ENCODE data around the gene UBE2D2. TPM values are rescaled to one million over a fixed set of nuclear protein-coding genes. Genes with fewer than 3 reads are reported as not detected.

UBE2D2 gene
- polyA plus RNA-seq, 1 donor from 2014 or later: 118 TPM

DNA sequence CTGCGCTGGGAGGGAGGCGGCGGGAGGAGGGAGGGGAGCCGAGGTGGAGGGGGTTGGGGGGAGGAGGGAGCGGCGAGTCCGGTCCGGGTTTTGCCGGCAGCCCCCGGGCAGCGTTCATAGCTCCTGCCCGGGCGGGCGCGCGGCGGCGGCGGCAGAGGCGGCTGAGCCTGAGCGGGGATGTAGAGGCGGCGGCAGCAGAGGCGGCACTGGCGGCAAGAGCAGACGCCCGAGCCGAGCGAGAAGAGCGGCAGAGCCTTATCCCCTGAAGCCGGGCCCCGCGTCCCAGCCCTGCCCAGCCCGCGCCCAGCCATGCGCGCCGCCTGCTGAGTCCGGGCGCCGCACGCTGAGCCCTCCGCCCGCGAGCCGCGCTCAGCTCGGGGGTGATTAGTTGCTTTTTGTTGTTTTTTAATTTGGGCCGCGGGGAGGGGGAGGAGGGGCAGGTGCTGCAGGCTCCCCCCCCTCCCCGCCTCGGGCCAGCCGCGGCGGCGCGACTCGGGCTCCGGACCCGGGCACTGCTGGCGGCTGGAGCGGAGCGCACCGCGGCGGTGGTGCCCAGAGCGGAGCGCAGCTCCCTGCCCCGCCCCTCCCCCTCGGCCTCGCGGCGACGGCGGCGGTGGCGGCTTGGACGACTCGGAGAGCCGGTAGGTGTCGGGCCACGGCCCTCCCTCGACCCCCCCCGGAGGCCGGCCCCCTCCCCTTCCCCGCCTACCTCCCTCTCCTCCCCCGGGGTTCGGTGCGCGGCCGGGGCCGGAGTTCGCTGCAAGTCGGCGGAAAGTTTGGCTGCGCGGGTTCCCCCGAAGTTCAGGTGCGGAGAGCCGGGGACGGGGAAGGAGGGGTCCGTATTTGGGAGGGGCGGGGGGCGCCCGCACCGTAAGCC lies 87.3 kb downstream of the UBE2D2 start, which contains the start of gene CXXC5:
TSS of gene CXXC5 (plus strand) at position 145 of the 877 bp plus-strand sequence. CDS start 32,175 bp downstream, outside the sequence.
- TF ChIP-seq POLR2AphosphoS5 (IDR thresholded peaks at IDR 0.05) (peak; percentile 76), TAF1 (IDR thresholded peaks at IDR 0.05; ENCODE audit: low read depth) (peak; percentile 57), MXI1 (conservative IDR thresholded peaks at IDR 0.05; ENCODE audit: poor library complexity, severe bottlenecking) (peak; percentile 63), RAD21 (conservative IDR thresholded peaks at IDR 0.05) (no peak), EP300 (conservative IDR thresholded peaks at IDR 0.05; ENCODE audit: poor library complexity, severe bottlenecking) (peak; percentile 13), EZH2 (IDR thresholded peaks at IDR 0.05; ENCODE audit: borderline replicate concordance, insufficient read depth, low read length, poor library complexity, severe bottlenecking) (no peak), SMC3 (conservative IDR thresholded peaks at IDR 0.05; ENCODE audit: poor library complexity) (peak; percentile 57)
- TF ChIP-seq, protein P1, sequence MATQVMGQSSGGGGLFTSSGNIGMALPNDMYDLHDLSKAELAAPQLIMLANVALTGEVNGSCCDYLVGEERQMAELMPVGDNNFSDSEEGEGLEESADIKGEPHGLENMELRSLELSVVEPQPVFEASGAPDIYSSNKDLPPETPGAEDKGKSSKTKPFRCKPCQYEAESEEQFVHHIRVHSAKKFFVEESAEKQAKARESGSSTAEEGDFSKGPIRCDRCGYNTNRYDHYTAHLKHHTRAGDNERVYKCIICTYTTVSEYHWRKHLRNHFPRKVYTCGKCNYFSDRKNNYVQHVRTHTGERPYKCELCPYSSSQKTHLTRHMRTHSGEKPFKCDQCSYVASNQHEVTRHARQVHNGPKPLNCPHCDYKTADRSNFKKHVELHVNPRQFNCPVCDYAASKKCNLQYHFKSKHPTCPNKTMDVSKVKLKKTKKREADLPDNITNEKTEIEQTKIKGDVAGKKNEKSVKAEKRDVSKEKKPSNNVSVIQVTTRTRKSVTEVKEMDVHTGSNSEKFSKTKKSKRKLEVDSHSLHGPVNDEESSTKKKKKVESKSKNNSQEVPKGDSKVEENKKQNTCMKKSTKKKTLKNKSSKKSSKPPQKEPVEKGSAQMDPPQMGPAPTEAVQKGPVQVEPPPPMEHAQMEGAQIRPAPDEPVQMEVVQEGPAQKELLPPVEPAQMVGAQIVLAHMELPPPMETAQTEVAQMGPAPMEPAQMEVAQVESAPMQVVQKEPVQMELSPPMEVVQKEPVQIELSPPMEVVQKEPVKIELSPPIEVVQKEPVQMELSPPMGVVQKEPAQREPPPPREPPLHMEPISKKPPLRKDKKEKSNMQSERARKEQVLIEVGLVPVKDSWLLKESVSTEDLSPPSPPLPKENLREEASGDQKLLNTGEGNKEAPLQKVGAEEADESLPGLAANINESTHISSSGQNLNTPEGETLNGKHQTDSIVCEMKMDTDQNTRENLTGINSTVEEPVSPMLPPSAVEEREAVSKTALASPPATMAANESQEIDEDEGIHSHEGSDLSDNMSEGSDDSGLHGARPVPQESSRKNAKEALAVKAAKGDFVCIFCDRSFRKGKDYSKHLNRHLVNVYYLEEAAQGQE (IDR thresholded peaks at IDR 0.05; ENCODE audit: borderline replicate concordance): no peak
- TF ChIP-seq, protein P2, sequence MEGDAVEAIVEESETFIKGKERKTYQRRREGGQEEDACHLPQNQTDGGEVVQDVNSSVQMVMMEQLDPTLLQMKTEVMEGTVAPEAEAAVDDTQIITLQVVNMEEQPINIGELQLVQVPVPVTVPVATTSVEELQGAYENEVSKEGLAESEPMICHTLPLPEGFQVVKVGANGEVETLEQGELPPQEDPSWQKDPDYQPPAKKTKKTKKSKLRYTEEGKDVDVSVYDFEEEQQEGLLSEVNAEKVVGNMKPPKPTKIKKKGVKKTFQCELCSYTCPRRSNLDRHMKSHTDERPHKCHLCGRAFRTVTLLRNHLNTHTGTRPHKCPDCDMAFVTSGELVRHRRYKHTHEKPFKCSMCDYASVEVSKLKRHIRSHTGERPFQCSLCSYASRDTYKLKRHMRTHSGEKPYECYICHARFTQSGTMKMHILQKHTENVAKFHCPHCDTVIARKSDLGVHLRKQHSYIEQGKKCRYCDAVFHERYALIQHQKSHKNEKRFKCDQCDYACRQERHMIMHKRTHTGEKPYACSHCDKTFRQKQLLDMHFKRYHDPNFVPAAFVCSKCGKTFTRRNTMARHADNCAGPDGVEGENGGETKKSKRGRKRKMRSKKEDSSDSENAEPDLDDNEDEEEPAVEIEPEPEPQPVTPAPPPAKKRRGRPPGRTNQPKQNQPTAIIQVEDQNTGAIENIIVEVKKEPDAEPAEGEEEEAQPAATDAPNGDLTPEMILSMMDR (IDR thresholded peaks at IDR 0.05; ENCODE audit: poor library complexity, severe bottlenecking): no peak
- H3K4me3 ChIP-seq (ENCODE audit: low read length): peak within 1 kb of the TSS; percentile 87
- H3F3A ChIP-seq (ENCODE audit: insufficient read depth, low read length, poor library complexity, severe bottlenecking): no peaks in the 10 kb centered on the region
- H3K27me3 ChIP-seq (ENCODE audit: insufficient read depth, low read depth, low read length): peaks cover 31% of the 10 kb centered on the region
- H3K27ac ChIP-seq (ENCODE audit: low read length): peak within 1 kb of the TSS; percentile 20
- H3K9me3 ChIP-seq (ENCODE audit: low read length): no peaks in the 10 kb centered on the region
- H3K9ac ChIP-seq (ENCODE audit: low read length): peak within 1 kb of the TSS; percentile 69
- peak within 1 kb of the TSS; percentile 82 for H3K4me2 ChIP-seq (ENCODE audit: low read length)
- H3K79me2 ChIP-seq (replicated peaks; ENCODE audit: insufficient read depth, low read length): peaks cover 29% of the 10 kb centered on the region
- H3K36me3 ChIP-seq (ENCODE audit: insufficient read depth, low read length): no peaks in the 10 kb centered on the region
- no peak within 1 kb of the TSS for H2AFZ ChIP-seq (ENCODE audit: low read depth, low read length)
- no peaks in the 10 kb centered on the region for H4K20me1 ChIP-seq (ENCODE audit: insufficient read depth)
- H3K9me2 ChIP-seq (ENCODE audit: insufficient read depth, low read length): no peaks in the 10 kb centered on the region

DNA sequence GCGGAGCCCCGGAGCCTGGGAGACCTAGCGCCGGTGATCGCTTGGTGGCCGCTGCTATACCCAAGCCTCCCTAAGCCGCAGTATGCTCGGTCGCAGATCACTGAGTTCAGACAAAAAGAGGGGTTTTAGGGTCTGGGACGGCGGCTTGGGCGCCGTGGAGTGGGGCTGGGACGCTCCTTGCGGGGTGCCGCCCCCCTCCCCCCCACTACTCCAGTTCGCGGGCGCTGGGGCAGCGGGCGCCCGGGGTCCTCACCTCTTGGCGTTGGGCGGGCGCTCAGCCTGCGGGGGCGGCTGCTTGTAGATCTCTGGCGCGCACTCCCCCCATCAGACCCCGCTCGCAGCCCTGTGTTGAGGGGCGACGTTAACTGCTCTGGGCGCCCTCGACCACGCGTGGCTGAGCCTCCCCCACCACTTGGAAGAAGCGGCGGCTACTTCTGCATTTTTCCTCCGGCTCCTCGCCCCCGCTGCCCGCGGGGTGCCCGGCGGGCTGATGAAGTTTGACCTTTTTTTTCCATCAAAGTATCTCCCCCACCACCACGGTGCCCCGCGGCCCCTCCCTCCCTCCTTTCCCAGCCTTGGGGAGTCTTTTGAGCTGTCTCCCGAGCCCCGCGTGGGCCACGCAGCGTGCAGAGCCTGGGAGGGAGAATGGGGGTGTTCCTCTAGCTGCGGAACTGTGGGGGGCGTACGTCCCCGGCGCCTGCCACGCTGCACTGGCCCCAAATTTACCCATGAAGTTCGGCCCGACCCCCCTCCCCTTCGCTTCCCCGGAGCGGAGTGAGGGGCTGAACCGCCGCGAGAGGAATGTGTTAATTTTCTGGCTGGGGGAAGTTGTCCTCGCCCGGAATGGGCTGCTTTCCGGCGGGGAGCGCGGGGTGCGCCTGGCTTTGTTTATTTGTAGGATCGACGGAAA lies 88.2 kb downstream of the UBE2D2 start:
- Histone ChIP-seq H3F3A (ENCODE audit: insufficient read depth, low read length, poor library complexity, severe bottlenecking) (no peaks in the 10 kb centered on the region), H3K9me3 (ENCODE audit: low read length) (no peaks in the 10 kb centered on the region), H3K27ac (ENCODE audit: low read length) (no peak overlapping the region), H3K9me2 (ENCODE audit: insufficient read depth, low read length) (no peaks in the 10 kb centered on the region), H3K4me2 (ENCODE audit: low read length) (peak overlapping the region; percentile 82), H3K27me3 (ENCODE audit: insufficient read depth, low read depth, low read length) (peaks cover 31% of the 10 kb centered on the region), H3K79me2 (replicated peaks; ENCODE audit: insufficient read depth, low read length) (peaks cover 37% of the 10 kb centered on the region), H3K36me3 (ENCODE audit: insufficient read depth, low read length) (no peaks in the 10 kb centered on the region), H2AFZ (ENCODE audit: low read depth, low read length) (no peak overlapping the region), H3K4me3 (ENCODE audit: low read length) (peak overlapping the region; percentile 87), H3K9ac (ENCODE audit: low read length) (peak overlapping the region; percentile 69), H4K20me1 (ENCODE audit: insufficient read depth) (no peaks in the 10 kb centered on the region)
- no peak for TF ChIP-seq EP300 (conservative IDR thresholded peaks at IDR 0.05; ENCODE audit: poor library complexity, severe bottlenecking)
- TF ChIP-seq RAD21 (conservative IDR thresholded peaks at IDR 0.05): peak; percentile 11
